IMR-90 (cell line): ENCODE measurements around the gene ZNF134. TPM values are rescaled to one million over a fixed set of nuclear protein-coding genes. Genes with fewer than 3 reads are reported as not detected.

Experiments
- ATAC-seq: fragments of 200-7000 bp; cut with Tn5 transposase; 2 replicates; pipeline ENCODE4 v1.9.1; 2020; ENCODE audit warnings: low read depth, mild to moderate bottlenecking, moderate library complexity
- BruUV-seq: library from RNA; stranded (reverse); fragments of 400-500 nt; replicated peaks from 2 replicates; lab custom pipeline; 2021; lab: Mats Ljungman, UMichigan
- CTCF ChIA-PET: fragments of 300-600 bp; formaldehyde crosslinking; extraction: SDS; loops from one replicate; lab custom pipeline; 2021; ENCODE audit warnings: antibody characterized with exemption; lab: Yijun Ruan, JAX
- POLR2A ChIA-PET: fragments of 300-600 bp; sonication (Branson Sonifier 250); formaldehyde crosslinking; loops from one replicate; lab custom pipeline; 2022; ENCODE audit warnings: antibody characterized with exemption; ENCODE audit not compliant: unreplicated experiment; lab: Charles Lee
- DNase-seq: peaks from one replicate; pipeline ENCODE4 v3.0.0; 2013
- H2AFZ ChIP-seq: replicated peaks from 2 replicates; pipeline ENCODE3; 2013; ENCODE audit warnings: low read length, mild to moderate bottlenecking; ENCODE audit not compliant: poor library complexity
- H2AK5ac ChIP-seq: 2 replicates; pipeline ENCODE4 v1.6.1; 2013; ENCODE audit warnings: low read depth, low read length, inconsistent platforms
- H2AK9ac ChIP-seq: replicated peaks from 2 replicates; pipeline ENCODE3; 2013; ENCODE audit warnings: mild to moderate bottlenecking, low read depth, low read length, moderate library complexity; ENCODE audit not compliant: poor library complexity
- H2BK120ac ChIP-seq: 2 replicates; pipeline ENCODE4 v1.6.1; 2013; ENCODE audit warnings: low read depth, low read length, inconsistent platforms
- H2BK15ac ChIP-seq: 3 replicates; pipeline ENCODE4 v1.6.1; 2013; ENCODE audit warnings: low read depth, low read length, inconsistent platforms
- H2BK20ac ChIP-seq: 2 replicates; pipeline ENCODE4 v1.6.1; 2013; ENCODE audit warnings: low read depth, mild to moderate bottlenecking, inconsistent platforms, low read length, moderate library complexity
- H2BK5ac ChIP-seq: 2 replicates; pipeline ENCODE4 v1.6.1; 2013; ENCODE audit warnings: mild to moderate bottlenecking, low read depth, low read length, inconsistent platforms; ENCODE audit not compliant: poor library complexity, severe bottlenecking
- H3K14ac ChIP-seq: replicated peaks from 2 replicates; pipeline ENCODE4 v1.6.1; 2013; ENCODE audit warnings: low read depth, low read length, inconsistent platforms
- H3K18ac ChIP-seq: 2 replicates; pipeline ENCODE4 v1.6.1; 2013; ENCODE audit warnings: low read depth, low read length, control low read depth
- H3K23ac ChIP-seq: 2 replicates; pipeline ENCODE4 v1.6.1; 2013; ENCODE audit warnings: low read depth, low read length, inconsistent platforms
- H3K27ac ChIP-seq: 2 replicates; pipeline ENCODE4 v1.5.1; 2013; ENCODE audit warnings: mild to moderate bottlenecking, control low read depth, low read length; ENCODE audit not compliant: insufficient read depth
- H3K27me3 ChIP-seq: 2 replicates; pipeline ENCODE4 v1.6.1; 2013; ENCODE audit warnings: low read length; ENCODE audit not compliant: control insufficient read depth, insufficient read depth
- H3K36me3 ChIP-seq: 2 replicates; pipeline ENCODE4 v1.6.1; 2013; ENCODE audit warnings: low read length, mixed read lengths; ENCODE audit not compliant: control insufficient read depth, insufficient read depth
- H3K4ac ChIP-seq: 2 replicates; pipeline ENCODE4 v1.6.1; 2013; ENCODE audit warnings: low read depth, low read length, inconsistent platforms
- H3K4me1 ChIP-seq: 2 replicates; pipeline ENCODE4 v1.6.1; 2013; ENCODE audit warnings: low read length, mixed read lengths; ENCODE audit not compliant: control insufficient read depth, insufficient read depth
- H3K4me2 ChIP-seq: 2 replicates; pipeline ENCODE4 v1.6.1; 2013; ENCODE audit warnings: low read depth, mild to moderate bottlenecking, control low read depth, low read length, moderate library complexity
- H3K4me3 ChIP-seq: 2 replicates; pipeline ENCODE4 v1.5.1; 2013; ENCODE audit warnings: low read depth, mild to moderate bottlenecking, control low read depth, low read length, moderate library complexity; ENCODE audit not compliant: insufficient read depth
- H3K56ac ChIP-seq: 2 replicates; pipeline ENCODE4 v1.6.1; 2013; ENCODE audit warnings: low read length, inconsistent platforms; ENCODE audit not compliant: insufficient read depth; ENCODE audit errors: extremely low read depth
- H3K79me1 ChIP-seq, 2 experiments: 2 replicates each; pipeline ENCODE4 v1.6.1; 2013; ENCODE audit warnings: low read length in 2 of 2, inconsistent platforms in 1 of 2, low read depth in 1 of 2
- H3K9ac ChIP-seq: 2 replicates; pipeline ENCODE4 v1.6.1; 2013; ENCODE audit warnings: low read depth, low read length, control low read depth
- H3K9me1 ChIP-seq: 2 replicates; pipeline ENCODE4 v1.6.1; 2013; ENCODE audit warnings: low read length, inconsistent platforms; ENCODE audit not compliant: insufficient read depth
- H3K9me3 ChIP-seq: 2 replicates; pipeline ENCODE4 v1.6.1; 2013; ENCODE audit warnings: low read length; ENCODE audit not compliant: control insufficient read depth, insufficient read depth
- H4K20me1 ChIP-seq: 2 replicates; pipeline ENCODE4 v1.6.1; 2013; ENCODE audit warnings: low read length, inconsistent platforms; ENCODE audit not compliant: insufficient read depth
- H4K5ac ChIP-seq: 2 replicates; pipeline ENCODE4 v1.6.1; 2013; ENCODE audit warnings: mild to moderate bottlenecking, low read depth, low read length, control low read depth
- H4K8ac ChIP-seq, 2 experiments: 2 replicates each; pipeline ENCODE4 v1.6.1; 2013; ENCODE audit warnings: low read depth in 2 of 2, low read length in 2 of 2, control low read depth in 1 of 2, inconsistent platforms in 1 of 2
- H4K91ac ChIP-seq: 2 replicates; pipeline ENCODE4 v1.6.1; 2013; ENCODE audit warnings: low read depth, low read length, inconsistent platforms; ENCODE audit not compliant: insufficient read depth
- CEBPB ChIP-seq: IDR thresholded peaks from 2 replicates; pipeline ENCODE4 v1.6.1; 2012; ENCODE audit warnings: low read depth, low read length, improper control_type of control experiment
- CHD1 ChIP-seq: IDR thresholded peaks from 2 replicates; pipeline ENCODE4 v1.6.1; 2012; ENCODE audit warnings: low read depth, low read length, improper control_type of control experiment
- FOS ChIP-seq: fragments of 150-350 bp; IDR thresholded peaks from 2 replicates; pipeline ENCODE4 v1.6.1; 2016; ENCODE audit warnings: low read depth, low read length
- MAFK ChIP-seq: IDR thresholded peaks from 2 replicates; pipeline ENCODE4 v1.6.1; 2012; ENCODE audit warnings: low read depth, low read length, improper control_type of control experiment
- MAZ ChIP-seq: IDR thresholded peaks from 2 replicates; pipeline ENCODE4 v1.6.1; 2012; ENCODE audit warnings: low read depth, mild to moderate bottlenecking, low read length, improper control_type of control experiment, moderate library complexity, borderline replicate concordance
- MXI1 ChIP-seq: IDR thresholded peaks from 2 replicates; pipeline ENCODE4 v1.6.1; 2012; ENCODE audit warnings: low read depth, mild to moderate bottlenecking, low read length, moderate library complexity, borderline replicate concordance
- NFE2L2 ChIP-seq: fragments of 150-350 bp; IDR thresholded peaks from 2 replicates; pipeline ENCODE4 v1.6.1; 2016; ENCODE audit warnings: low read depth, mild to moderate bottlenecking, low read length
- POLR2A ChIP-seq: IDR thresholded peaks from 2 replicates; pipeline ENCODE4 v1.6.1; 2012; ENCODE audit warnings: mild to moderate bottlenecking, low read depth, low read length
- RAD21 ChIP-seq: IDR thresholded peaks from 2 replicates; pipeline ENCODE4 v1.6.1; 2012; ENCODE audit warnings: low read length, improper control_type of control experiment
- RCOR1 ChIP-seq: IDR thresholded peaks from 2 replicates; pipeline ENCODE4 v1.6.1; 2012; ENCODE audit warnings: mild to moderate bottlenecking, low read length, improper control_type of control experiment; ENCODE audit not compliant: insufficient replicate concordance
- RFX5 ChIP-seq: IDR thresholded peaks from 2 replicates; pipeline ENCODE4 v1.8.0; 2012; ENCODE audit warnings: low read depth, mild to moderate bottlenecking, low read length, moderate library complexity
- SMC3 ChIP-seq: fragments of 150-350 bp; IDR thresholded peaks from 2 replicates; pipeline ENCODE4 v1.6.1; 2016; ENCODE audit warnings: low read depth, mild to moderate bottlenecking, antibody characterized with exemption, low read length, moderate library complexity
- WGBS, 2 experiments: methylation state at CpG; one replicate each; pipeline versions ENCODE4 v1.1.5 to v1.1.7; 2013; ENCODE audit warnings: missing lambda C conversion rate in 2 of 2; ENCODE audit not compliant: insufficient read length in 1 of 2; ENCODE audit errors: extremely low coverage in 2 of 2; 5-methylcytosine and 5-hydroxymethylcytosine counted together
- dilution Hi-C: fragments of 300-500 bp; cut with HindIII; formaldehyde crosslinking; loops from one replicate; pipeline ENCODE4 v1.14.3; 2018; ENCODE audit warnings: low sequenced_read_pairs; ENCODE audit not compliant: unreplicated experiment
- in situ Hi-C: fragments of 300-500 bp; cut with MboI; formaldehyde crosslinking; loops from 3 replicates; pipeline ENCODE4 v1.14.3; 2019; ENCODE audit warnings: low sequenced_read_pairs, inconsistent platforms, mixed read lengths
- intact Hi-C: fragments of 100-400 bp; cut with micrococcal nuclease; formaldehyde crosslinking; loops from 2 replicates; pipeline ENCODE4 v1.10.0; 2022
- polyA plus RNA-seq, 3 experiments: library from polyadenylated mRNA; depleted of rRNA; stranded (reverse); fragments of >200 nt; gene quantifications; 2 replicates each; pipeline ENCODE4 v1.2.3, GENCODE V29; 2012; ENCODE audit warnings: low replicate concordance in 1 of 3
- total RNA-seq: library from RNA; depleted of rRNA; stranded (reverse); fragments of >200 nt; gene quantifications from 2 replicates; pipeline ENCODE4 v1.2.3, GENCODE V29; 2012
- TF ChIP-seq, protein P1 (sequence below): fragments of 150-350 bp; IDR thresholded peaks from 2 replicates; pipeline ENCODE4 v1.6.1; 2017; ENCODE audit warnings: mild to moderate bottlenecking, antibody characterized with exemption, low read length, low read depth
- TF ChIP-seq, protein P2 (sequence below): fragments of 150-350 bp; IDR thresholded peaks from 2 replicates; pipeline ENCODE4 v1.6.1; 2016; ENCODE audit warnings: low read depth, mild to moderate bottlenecking, low read length, moderate library complexity, borderline replicate concordance

ZNF134 gene
- total and polyA plus RNA-seq, 2 of the 4 experiments (the other 2 are of a cell fraction): 6.2 to 31.0 TPM

DNA sequence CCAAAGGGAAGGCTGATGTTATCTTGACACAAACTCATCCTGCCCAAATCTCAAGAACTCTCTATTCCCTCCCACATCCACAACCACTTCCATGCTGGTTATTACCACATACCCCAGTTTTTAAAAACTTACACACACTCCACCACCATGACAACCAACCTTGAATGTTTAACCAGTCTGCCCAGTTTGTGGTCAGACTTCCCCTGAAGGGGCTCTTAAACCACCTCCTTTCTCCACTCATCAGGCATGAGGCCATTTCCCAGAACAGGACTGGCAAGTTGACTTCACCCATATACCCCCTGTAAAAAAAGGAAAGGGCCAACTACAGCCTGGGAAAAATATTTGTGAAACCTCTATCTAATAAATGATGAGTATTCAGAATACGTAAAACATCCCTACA, 42.3 kb downstream of the ZNF134 start:
- no peak overlapping the region for H2BK5ac ChIP-seq
- H2AFZ ChIP-seq: no peak overlapping the region
- no peak overlapping the region for H2AK5ac ChIP-seq
- H2BK20ac ChIP-seq: no peak overlapping the region
- no peaks in the 10 kb centered on the region for H3K9me1 ChIP-seq
- no peaks in the 10 kb centered on the region for H3K4me1 ChIP-seq
- ATAC-seq: no peak
- DNase-seq: no peak
- H3K36me3 ChIP-seq: no peaks in the 10 kb centered on the region
- no peak overlapping the region for H3K18ac ChIP-seq
- H4K20me1 ChIP-seq: no peaks in the 10 kb centered on the region
- in situ Hi-C loops: no loop called here
- TF ChIP-seq FOS (no peak), CEBPB (no peak), SMC3 (no peak), RCOR1 (no peak), MAFK (no peak), CHD1 (no peak), MAZ (no peak), POLR2A (no peak), NFE2L2 (no peak), RAD21 (no peak), RFX5 (no peak), MXI1 (no peak)
- TF ChIP-seq, protein P1, sequence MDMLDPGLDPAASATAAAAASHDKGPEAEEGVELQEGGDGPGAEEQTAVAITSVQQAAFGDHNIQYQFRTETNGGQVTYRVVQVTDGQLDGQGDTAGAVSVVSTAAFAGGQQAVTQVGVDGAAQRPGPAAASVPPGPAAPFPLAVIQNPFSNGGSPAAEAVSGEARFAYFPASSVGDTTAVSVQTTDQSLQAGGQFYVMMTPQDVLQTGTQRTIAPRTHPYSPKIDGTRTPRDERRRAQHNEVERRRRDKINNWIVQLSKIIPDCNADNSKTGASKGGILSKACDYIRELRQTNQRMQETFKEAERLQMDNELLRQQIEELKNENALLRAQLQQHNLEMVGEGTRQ: no peak
- TF ChIP-seq, protein P2, sequence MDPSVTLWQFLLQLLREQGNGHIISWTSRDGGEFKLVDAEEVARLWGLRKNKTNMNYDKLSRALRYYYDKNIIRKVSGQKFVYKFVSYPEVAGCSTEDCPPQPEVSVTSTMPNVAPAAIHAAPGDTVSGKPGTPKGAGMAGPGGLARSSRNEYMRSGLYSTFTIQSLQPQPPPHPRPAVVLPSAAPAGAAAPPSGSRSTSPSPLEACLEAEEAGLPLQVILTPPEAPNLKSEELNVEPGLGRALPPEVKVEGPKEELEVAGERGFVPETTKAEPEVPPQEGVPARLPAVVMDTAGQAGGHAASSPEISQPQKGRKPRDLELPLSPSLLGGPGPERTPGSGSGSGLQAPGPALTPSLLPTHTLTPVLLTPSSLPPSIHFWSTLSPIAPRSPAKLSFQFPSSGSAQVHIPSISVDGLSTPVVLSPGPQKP: no peak
- H3K9me3 ChIP-seq: peaks cover 7% of the 10 kb centered on the region
- H3K79me1 ChIP-seq: no peaks in the 10 kb centered on the region
- H4K8ac ChIP-seq: no peak overlapping the region
- dilution Hi-C loops: no loop called here
- H3K27me3 ChIP-seq: peaks cover 3% of the 10 kb centered on the region
- no peak overlapping the region for H2BK120ac ChIP-seq
- no peak overlapping the region for H3K4me2 ChIP-seq
- no peak overlapping the region for H3K27ac ChIP-seq
- H2BK15ac ChIP-seq: no peak overlapping the region
- H3K4me3 ChIP-seq: no peak overlapping the region
- no peak overlapping the region for H3K23ac ChIP-seq
- BruUV-seq: no TSS peak
- no peak overlapping the region for H2AK9ac ChIP-seq
- ChIA-PET POLR2A (no interaction called here), CTCF (no interaction called here)
- H3K9ac ChIP-seq: no peak overlapping the region
- no peak overlapping the region for H3K14ac ChIP-seq
- H4K5ac ChIP-seq: no peak overlapping the region
- no peak overlapping the region for H4K91ac ChIP-seq
- no peak overlapping the region for H3K56ac ChIP-seq
- WGBS, 2 experiments: no CpG with 5 or more reads among the region's 1 CpG
- intact Hi-C loops: no loop called here
- H3K4ac ChIP-seq: no peak overlapping the region
